Glutamatergic neuron (in vitro differentiated cells): ENCODE data around the gene ALG14. TPM values are rescaled to one million over a fixed set of nuclear protein-coding genes. Genes with fewer than 3 reads are reported as not detected.

ENCODE experiments used
- DNase-seq: peaks from one replicate; pipeline ENCODE4 v3.0.0; 2022
- H3K27ac Mint-ChIP-seq: one replicate; pipeline ENCODE4 v1.8.0; 2020; ENCODE audit warnings: mild to moderate bottlenecking, mixed read lengths, inconsistent platforms; ENCODE audit not compliant: unreplicated experiment
- H3K27me3 Mint-ChIP-seq: one replicate; pipeline ENCODE4 v1.8.0; 2020; ENCODE audit warnings: mild to moderate bottlenecking, moderate library complexity, mixed read lengths, inconsistent platforms; ENCODE audit not compliant: unreplicated experiment
- H3K36me3 Mint-ChIP-seq: one replicate; pipeline ENCODE4 v1.8.0; 2020; ENCODE audit warnings: mild to moderate bottlenecking, mixed read lengths, inconsistent platforms; ENCODE audit not compliant: unreplicated experiment
- H3K4me1 Mint-ChIP-seq: one replicate; pipeline ENCODE4 v1.8.0; 2020; ENCODE audit warnings: mild to moderate bottlenecking, low read depth, mixed read lengths, inconsistent platforms; ENCODE audit not compliant: unreplicated experiment
- H3K4me3 Mint-ChIP-seq: one replicate; pipeline ENCODE4 v1.8.0; 2020; ENCODE audit warnings: mild to moderate bottlenecking, mixed read lengths, inconsistent platforms; ENCODE audit not compliant: unreplicated experiment
- H3K9me3 Mint-ChIP-seq: one replicate; pipeline ENCODE4 v1.8.0; 2020; ENCODE audit warnings: mild to moderate bottlenecking, moderate library complexity, mixed read lengths, inconsistent platforms; ENCODE audit not compliant: unreplicated experiment
- total RNA-seq: library from RNA; stranded (reverse); fragmentation: NEBNext Ultra II Directional; extraction: Animal tissue kit (Norgen Biotek cat#: 25700); gene quantifications from one replicate; pipeline ENCODE4 v1.2.1, GENCODE V29; 2021; ENCODE audit not compliant: unreplicated experiment
- TF ChIP-seq, protein P1 (sequence below): fragments of 200-600 bp; sonication (generic); IDR thresholded peaks from one replicate; pipeline ENCODE4 v1.5.0; 2021; ENCODE audit not compliant: partially characterized antibody, unreplicated experiment

Gene ALG14
- total RNA-seq, 1 donor from 2014 or later = 4.7 TPM

DNA sequence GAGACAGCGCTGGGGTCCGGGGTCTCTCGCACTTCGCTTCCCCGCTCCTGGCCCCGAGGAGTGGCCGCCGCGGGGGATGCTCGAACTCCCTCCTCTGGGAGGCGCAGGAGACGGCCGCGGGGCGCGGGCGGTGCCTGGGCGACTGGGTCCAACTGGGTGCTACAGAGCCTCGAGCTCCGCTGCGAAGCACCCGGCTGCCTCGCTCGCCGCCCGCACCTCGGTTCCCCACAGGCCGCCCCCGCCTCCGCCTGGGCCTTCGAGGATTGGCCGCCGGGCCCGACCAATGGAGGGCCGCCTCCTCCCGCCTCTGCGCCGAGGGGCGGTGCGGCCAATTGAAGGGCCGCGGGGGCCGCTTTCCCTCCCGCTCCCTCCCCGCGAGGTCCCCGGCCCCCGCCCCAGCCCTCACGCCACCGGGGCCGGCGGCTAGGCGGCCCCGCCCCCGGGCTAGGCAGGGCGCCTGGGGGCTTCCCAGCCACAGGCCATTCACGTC, 145.8 kb downstream of the ALG14 start, which contains the start of gene CNN3:
CNN3 (minus strand) TSS at position 196 of the 490 bp plus-strand sequence. CDS start 216 bp downstream, outside the sequence.
- no peaks in the 10 kb centered on the region for H3K36me3 Mint-ChIP-seq
- TF ChIP-seq, protein P1, sequence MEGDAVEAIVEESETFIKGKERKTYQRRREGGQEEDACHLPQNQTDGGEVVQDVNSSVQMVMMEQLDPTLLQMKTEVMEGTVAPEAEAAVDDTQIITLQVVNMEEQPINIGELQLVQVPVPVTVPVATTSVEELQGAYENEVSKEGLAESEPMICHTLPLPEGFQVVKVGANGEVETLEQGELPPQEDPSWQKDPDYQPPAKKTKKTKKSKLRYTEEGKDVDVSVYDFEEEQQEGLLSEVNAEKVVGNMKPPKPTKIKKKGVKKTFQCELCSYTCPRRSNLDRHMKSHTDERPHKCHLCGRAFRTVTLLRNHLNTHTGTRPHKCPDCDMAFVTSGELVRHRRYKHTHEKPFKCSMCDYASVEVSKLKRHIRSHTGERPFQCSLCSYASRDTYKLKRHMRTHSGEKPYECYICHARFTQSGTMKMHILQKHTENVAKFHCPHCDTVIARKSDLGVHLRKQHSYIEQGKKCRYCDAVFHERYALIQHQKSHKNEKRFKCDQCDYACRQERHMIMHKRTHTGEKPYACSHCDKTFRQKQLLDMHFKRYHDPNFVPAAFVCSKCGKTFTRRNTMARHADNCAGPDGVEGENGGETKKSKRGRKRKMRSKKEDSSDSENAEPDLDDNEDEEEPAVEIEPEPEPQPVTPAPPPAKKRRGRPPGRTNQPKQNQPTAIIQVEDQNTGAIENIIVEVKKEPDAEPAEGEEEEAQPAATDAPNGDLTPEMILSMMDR = no peak
- peaks cover 16% of the 10 kb centered on the region for H3K27me3 Mint-ChIP-seq
- peaks cover 21% of the 10 kb centered on the region for H3K9me3 Mint-ChIP-seq
- peaks cover 24% of the 10 kb centered on the region for H3K4me1 Mint-ChIP-seq
- DNase-seq = peak; percentile 97
- H3K27ac Mint-ChIP-seq = peak within 1 kb of the TSS; percentile 100
- H3K4me3 Mint-ChIP-seq = peak within 1 kb of the TSS; percentile 98

DNA sequence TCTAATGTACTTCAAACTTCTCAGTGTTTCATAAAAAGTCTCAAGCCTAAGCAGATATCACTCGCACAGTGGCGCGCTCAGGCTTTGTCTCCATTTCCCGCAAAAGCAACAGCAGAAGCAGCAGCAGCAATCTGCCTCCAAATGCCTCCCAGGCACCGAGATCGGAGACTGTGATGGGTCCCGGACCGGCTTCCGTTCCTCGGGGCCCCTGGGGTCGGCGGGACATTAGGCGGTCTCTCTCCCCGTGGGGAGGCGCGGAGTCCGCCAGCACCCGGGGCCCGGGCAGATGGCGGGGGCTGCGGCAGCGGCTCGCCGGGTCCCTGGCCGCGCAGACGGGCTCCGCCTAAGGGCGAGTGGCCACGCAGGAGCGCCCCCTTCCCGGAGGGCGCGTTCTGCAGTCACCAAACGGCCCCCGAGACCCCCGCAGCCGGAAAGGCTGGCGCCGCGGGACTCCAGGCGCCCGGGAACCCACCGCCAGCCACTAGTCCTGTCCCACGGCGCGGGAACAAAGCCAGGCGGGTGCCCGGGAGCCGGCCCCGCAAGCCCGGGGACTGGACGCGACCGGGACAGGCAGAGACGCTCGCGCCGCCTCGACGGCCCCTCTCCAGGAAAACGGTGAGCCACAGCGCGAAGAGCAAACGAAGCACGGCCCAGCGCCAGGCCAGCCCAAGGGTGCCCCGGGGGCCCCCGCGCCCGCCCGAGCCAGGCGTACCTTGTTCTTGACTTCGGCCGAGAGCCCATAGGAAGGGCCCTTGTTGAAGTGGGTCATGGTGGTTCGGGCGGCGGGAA, 146.4 kb downstream of the ALG14 start:
- Mint-ChIP-seq H3K9me3 (peaks cover 21% of the 10 kb centered on the region), H3K27me3 (peaks cover 16% of the 10 kb centered on the region), H3K36me3 (no peaks in the 10 kb centered on the region), H3K27ac (peak overlapping the region; percentile 100), H3K4me1 (peaks cover 31% of the 10 kb centered on the region), H3K4me3 (peak overlapping the region; percentile 98)
- TF ChIP-seq, protein P1 = peak; percentile 72
- peak; percentile 84 for DNase-seq

DNA sequence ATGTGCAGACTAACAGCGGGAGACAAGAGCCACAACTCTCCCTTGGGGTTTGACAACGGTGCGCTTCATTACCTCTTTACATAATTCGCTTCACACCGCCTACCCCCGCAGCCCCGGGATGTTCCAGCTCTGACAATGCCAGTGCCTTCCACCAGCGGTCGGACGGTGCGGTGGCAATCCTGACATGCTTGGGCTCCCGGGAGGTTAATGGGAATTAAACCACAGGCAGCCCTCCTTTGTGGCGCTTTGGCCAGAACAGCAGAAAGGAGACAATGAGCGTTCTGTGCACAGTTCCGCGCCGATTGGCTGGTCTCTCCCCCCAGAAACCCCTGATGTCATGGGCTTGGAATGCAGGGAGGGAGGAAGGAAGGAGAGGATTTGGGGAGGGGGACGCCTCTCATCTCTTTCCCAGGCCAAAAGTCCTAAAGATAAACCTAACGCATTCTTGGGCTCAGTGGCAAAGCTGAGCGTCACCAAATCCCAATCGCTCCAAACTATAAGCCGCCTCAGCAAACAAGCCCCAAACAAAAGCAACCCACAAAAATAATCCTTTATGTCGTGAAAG, 147.1 kb downstream of the ALG14 start:
- H3K36me3 Mint-ChIP-seq = no peaks in the 10 kb centered on the region
- H3K27me3 Mint-ChIP-seq = peaks cover 16% of the 10 kb centered on the region
- peak; percentile 82 for DNase-seq
- TF ChIP-seq, protein P1 = no peak
- peak overlapping the region; percentile 98 for H3K4me3 Mint-ChIP-seq
- H3K9me3 Mint-ChIP-seq = peaks cover 21% of the 10 kb centered on the region
- peaks cover 36% of the 10 kb centered on the region for H3K4me1 Mint-ChIP-seq
- H3K27ac Mint-ChIP-seq = peak overlapping the region; percentile 100

DNA sequence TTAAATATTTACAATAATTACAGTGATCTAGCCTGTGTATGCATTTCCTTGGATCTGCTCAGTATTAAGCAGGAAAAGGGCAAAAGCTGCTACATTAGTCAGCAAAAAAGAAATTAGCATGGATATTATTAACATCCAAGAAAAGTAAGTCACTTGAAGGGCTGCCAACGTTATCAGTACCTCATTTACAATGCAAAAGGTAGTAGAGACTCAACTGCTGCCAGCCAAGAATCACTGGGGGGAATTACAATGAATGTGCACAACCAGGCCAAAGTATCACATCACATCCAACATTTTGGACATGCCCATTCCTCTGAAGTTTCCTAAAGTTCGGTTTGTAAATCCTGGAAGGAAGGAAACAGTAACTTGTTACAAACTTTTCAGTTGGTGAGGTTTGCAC, 147.7 kb downstream of the ALG14 start:
- DNase-seq = no peak
- Mint-ChIP-seq H3K9me3 (peaks cover 21% of the 10 kb centered on the region), H3K27me3 (peaks cover 16% of the 10 kb centered on the region), H3K36me3 (no peaks in the 10 kb centered on the region), H3K4me3 (peak overlapping the region; percentile 98), H3K4me1 (peaks cover 42% of the 10 kb centered on the region), H3K27ac (peak overlapping the region; percentile 100)
- TF ChIP-seq, protein P1 = no peak

Other genes with a start within 250 kb of the ALG14 start
- gene CNN3, start 145.8 kb downstream of the ALG14 start, total RNA-seq = 383 TPM
- 0.10 TPM for gene TLCD4, start 44.4 kb upstream of the ALG14 start, total RNA-seq
- gene RWDD3, start 161.3 kb upstream of the ALG14 start, total RNA-seq = 17.5 TPM